GM23248 (cell line): ENCODE data around the gene SLC28A2. TPM values are rescaled to one million over a fixed set of nuclear protein-coding genes. Genes with fewer than 3 reads are reported as not detected.

Source experiments
- DNase-seq: peaks from one replicate; pipeline ENCODE4 v3.0.0-alpha.2; 2015
- H2AFZ ChIP-seq: fragments of 200-600 bp; sonication (generic); 2 replicates; pipeline ENCODE4 v1.6.1; 2016; ENCODE audit warnings: antibody characterized with exemption
- H3F3A ChIP-seq: fragments of 200-600 bp; sonication (generic); 2 replicates; pipeline ENCODE4 v1.6.1; 2016; ENCODE audit warnings: mild to moderate bottlenecking, antibody characterized with exemption, mixed run types; ENCODE audit not compliant: insufficient read depth
- H3K27ac ChIP-seq: fragments of 200-600 bp; sonication (generic); 2 replicates; pipeline ENCODE4 v1.5.1; 2016; ENCODE audit warnings: mild to moderate bottlenecking
- H3K27me3 ChIP-seq: fragments of 200-600 bp; sonication (generic); replicated peaks from 2 replicates; pipeline ENCODE4 v1.6.1; 2016; ENCODE audit warnings: mild to moderate bottlenecking; ENCODE audit not compliant: insufficient read depth
- H3K36me3 ChIP-seq: fragments of 200-600 bp; sonication (generic); 2 replicates; pipeline ENCODE4 v1.6.1; 2016; ENCODE audit warnings: low read depth, mild to moderate bottlenecking
- H3K4me1 ChIP-seq: fragments of 200-600 bp; sonication (generic); 2 replicates; pipeline ENCODE4 v1.6.1; 2016; ENCODE audit warnings: mild to moderate bottlenecking; ENCODE audit not compliant: insufficient read depth
- H3K4me2 ChIP-seq: fragments of 200-600 bp; sonication (generic); one replicate; pipeline ENCODE4 v1.6.1; 2016; ENCODE audit warnings: mild to moderate bottlenecking; ENCODE audit not compliant: unreplicated experiment
- H3K4me3 ChIP-seq: fragments of 200-600 bp; sonication (generic); 2 replicates; pipeline ENCODE4 v1.5.1; 2016; ENCODE audit warnings: mild to moderate bottlenecking
- H3K79me2 ChIP-seq: fragments of 200-600 bp; sonication (generic); 2 replicates; pipeline ENCODE4 v1.6.1; 2016; ENCODE audit warnings: mild to moderate bottlenecking; ENCODE audit not compliant: insufficient read depth
- H3K9ac ChIP-seq: fragments of 200-600 bp; sonication (generic); 2 replicates; pipeline ENCODE4 v1.6.1; 2016; ENCODE audit warnings: mild to moderate bottlenecking
- H3K9me2 ChIP-seq: fragments of 200-600 bp; sonication (generic); 2 replicates; pipeline ENCODE4 v1.6.1; 2016; ENCODE audit warnings: mixed run types, mild to moderate bottlenecking, moderate library complexity; ENCODE audit not compliant: insufficient read depth
- H3K9me3 ChIP-seq: fragments of 200-600 bp; sonication (generic); one replicate; pipeline ENCODE4 v1.6.1; 2017; ENCODE audit warnings: low read depth
- H4K20me1 ChIP-seq: fragments of 200-600 bp; sonication (generic); 2 replicates; pipeline ENCODE4 v1.6.0; 2016; ENCODE audit not compliant: insufficient read depth
- EZH2 ChIP-seq: fragments of 200-600 bp; sonication (generic); IDR thresholded peaks from 2 replicates; pipeline ENCODE4 v1.6.1; 2018; ENCODE audit warnings: antibody characterized with exemption, mild to moderate bottlenecking; ENCODE audit not compliant: insufficient read depth, poor library complexity, severe bottlenecking
- EZH2phosphoT487 ChIP-seq: fragments of 200-600 bp; sonication (generic); IDR thresholded peaks from 2 replicates; pipeline ENCODE4 v1.6.1; 2018; ENCODE audit warnings: antibody characterized with exemption, moderate library complexity, mild to moderate bottlenecking, low read depth; ENCODE audit not compliant: insufficient read depth
- WGBS, 2 experiments: methylation state at CpG; one replicate each; pipeline ENCODE4 v1.1.6; 2015 to 2017; ENCODE audit warnings: low lambda C conversion rate in 2 of 2, low coverage in 1 of 2; ENCODE audit errors: missing lambda C conversion rate in 2 of 2; 5-methylcytosine and 5-hydroxymethylcytosine counted together
- in situ Hi-C: fragments of 300-500 bp; cut with MboI; formaldehyde crosslinking; loops from 2 replicates; pipeline ENCODE4 v1.15.0; 2020
- polyA plus RNA-seq: library from polyadenylated mRNA; unstranded; fragments of >200 nt; fragmentation: Nextera tagmentation; extraction: Ambion mirVana; gene quantifications from 2 replicates; pipeline ENCODE4 v1.2.1, GENCODE V29; 2016
- total RNA-seq: library from RNA; depleted of rRNA; stranded (reverse); fragments of >200 nt; shearing (Covaris generic); gene quantifications from 2 replicates; pipeline ENCODE4 v1.2.3, GENCODE V29; 2014; rRNA removed

Gene SLC28A2
- total and polyA plus RNA-seq, 2 experiments from 2014 or later = not detected

DNA sequence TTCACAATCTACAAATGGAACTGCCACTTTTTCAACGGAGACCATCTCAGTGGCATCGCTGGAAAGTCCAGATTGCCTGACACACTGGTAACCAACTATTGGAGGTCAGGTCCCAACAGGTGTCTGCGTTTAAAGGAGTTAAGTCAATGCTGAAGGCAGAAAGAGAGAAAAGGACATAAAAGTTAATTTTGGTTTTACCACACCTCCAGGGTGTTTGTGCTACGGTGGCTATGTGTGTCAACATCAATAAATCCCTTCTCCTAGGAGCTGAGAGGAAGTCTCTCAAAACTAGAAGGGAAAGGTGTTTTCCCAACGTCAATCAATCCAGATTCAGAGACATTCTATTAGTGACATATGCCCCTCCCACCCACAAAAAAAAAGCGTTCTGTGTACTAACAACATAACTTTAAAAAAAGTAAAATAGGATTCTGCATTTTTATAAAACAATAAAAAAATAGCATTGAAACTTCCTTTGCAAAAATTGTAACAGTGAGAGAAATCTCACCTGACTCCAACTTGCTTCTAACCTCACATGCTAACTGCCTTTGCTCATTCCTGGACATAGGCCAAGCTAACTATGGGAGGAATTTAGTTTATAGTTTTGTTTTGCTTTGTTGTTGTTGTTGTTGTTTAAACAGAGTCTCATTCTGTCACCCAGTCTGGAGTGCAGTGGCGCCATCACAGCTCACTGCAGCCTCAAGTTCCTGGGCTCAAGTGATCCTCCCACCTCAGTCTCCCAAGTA is 67.6 kb downstream of the SLC28A2 start:
- Histone ChIP-seq H3F3A (no peaks in the 10 kb centered on the region), H4K20me1 (no peaks in the 10 kb centered on the region), H3K9me2 (no peaks in the 10 kb centered on the region), H3K4me3 (no peak overlapping the region), H3K9me3 (no peaks in the 10 kb centered on the region), H3K27me3 (no peaks in the 10 kb centered on the region), H3K4me2 (no peak overlapping the region), H3K27ac (no peak overlapping the region), H2AFZ (no peak overlapping the region), H3K4me1 (no peaks in the 10 kb centered on the region), H3K36me3 (no peaks in the 10 kb centered on the region), H3K79me2 (no peaks in the 10 kb centered on the region), H3K9ac (no peak overlapping the region)
- no peak for TF ChIP-seq EZH2
- TF ChIP-seq EZH2phosphoT487 = no peak
- in situ Hi-C loops = no loop called here
- no peak for DNase-seq
- WGBS, 2 experiments = 54 to 57% methylated on average over 7 of the region's 7 CpGs

GRCh38 chr15:45320581-45321205 is 68.7 kb downstream of the SLC28A2 start:
- WGBS, 2 experiments = 49 to 55% methylated on average over 3 of the region's 3 CpGs
- H3K36me3 ChIP-seq = no peaks in the 10 kb centered on the region
- in situ Hi-C loops = no loop called here

GRCh38 chr15:45326280-45326679 is 74.2 kb downstream of the SLC28A2 start:
- Histone ChIP-seq H3K79me2 (no peaks in the 10 kb centered on the region), H3K9me2 (no peaks in the 10 kb centered on the region), H3K4me2 (no peak overlapping the region), H3F3A (no peaks in the 10 kb centered on the region), H3K27me3 (no peaks in the 10 kb centered on the region; the same call in 1 of the 2 replicates), H3K9me3 (no peaks in the 10 kb centered on the region), H3K36me3 (no peaks in the 10 kb centered on the region), H3K4me1 (no peaks in the 10 kb centered on the region), H3K9ac (no peak overlapping the region), H2AFZ (no peak overlapping the region), H3K27ac (no peak overlapping the region), H4K20me1 (no peaks in the 10 kb centered on the region), H3K4me3 (no peak overlapping the region)
- 28 to 35% methylated on average over 5 of the region's 5 CpGs for WGBS, 2 experiments
- no peak for DNase-seq
- in situ Hi-C loops = no loop called here
- TF ChIP-seq EZH2phosphoT487 = no peak
- TF ChIP-seq EZH2 = no peak

More at GRCh38 chr15:45320581-45321205, 68.7 kb downstream of the SLC28A2 start:
- no peaks in the 10 kb centered on the region for H3F3A ChIP-seq
- no peaks in the 10 kb centered on the region for H3K9me3 ChIP-seq
- H3K4me2 ChIP-seq = no peak overlapping the region
- no peaks in the 10 kb centered on the region for H4K20me1 ChIP-seq
- no peak for TF ChIP-seq EZH2
- TF ChIP-seq EZH2phosphoT487 = no peak
- H3K27me3 ChIP-seq = no peaks in the 10 kb centered on the region
- H3K9ac ChIP-seq = no peak overlapping the region
- no peak overlapping the region for H3K4me3 ChIP-seq
- no peaks in the 10 kb centered on the region for H3K9me2 ChIP-seq
- H3K27ac ChIP-seq = no peak overlapping the region
- no peak for DNase-seq
- no peak overlapping the region for H2AFZ ChIP-seq
- H3K79me2 ChIP-seq = no peaks in the 10 kb centered on the region
- no peaks in the 10 kb centered on the region for H3K4me1 ChIP-seq

DNA sequence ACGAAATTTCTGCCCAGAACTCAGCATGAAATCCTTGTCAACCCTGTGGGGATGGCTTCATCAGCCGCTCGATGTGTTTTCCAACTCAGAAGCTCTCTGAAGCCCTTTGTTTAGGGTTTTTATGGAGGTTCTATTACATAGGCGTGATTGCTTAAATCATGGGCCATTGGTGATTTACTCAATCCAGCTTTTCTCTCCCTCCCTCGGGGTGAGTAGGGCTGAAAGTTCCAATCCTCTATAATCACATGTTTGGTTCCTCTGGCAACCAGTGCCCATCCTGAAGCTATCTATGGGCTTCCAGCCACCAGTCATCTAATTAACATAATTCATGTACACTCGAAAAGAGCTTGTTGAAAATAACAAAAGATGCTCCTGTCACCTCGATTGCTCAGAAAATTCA is 74.7 kb downstream of the SLC28A2 start:
- Histone ChIP-seq H3K27me3 (no peaks in the 10 kb centered on the region; the same call in 1 of the 2 replicates), H3K9ac (no peak overlapping the region), H3K79me2 (no peaks in the 10 kb centered on the region), H3K4me2 (no peak overlapping the region), H3K4me3 (no peak overlapping the region), H3K9me3 (no peaks in the 10 kb centered on the region), H3K36me3 (no peaks in the 10 kb centered on the region), H3K9me2 (no peaks in the 10 kb centered on the region), H3K27ac (no peak overlapping the region), H2AFZ (no peak overlapping the region), H3F3A (no peaks in the 10 kb centered on the region), H4K20me1 (no peaks in the 10 kb centered on the region), H3K4me1 (no peaks in the 10 kb centered on the region)
- 18 to 19% methylated on average over 7 of the region's 7 CpGs for WGBS, 2 experiments
- no peak for TF ChIP-seq EZH2phosphoT487
- no peak for TF ChIP-seq EZH2
- no peak for DNase-seq
- in situ Hi-C loops = no loop called here

Other genes with a start within 250 kb of the SLC28A2 start
- gene SORD, start 229.0 kb upstream of the SLC28A2 start, total RNA-seq = 12.9 and 14.2 TPM in 2 replicates
- gene SORD, start 229.0 kb upstream of the SLC28A2 start, polyA plus RNA-seq = 10.9 and 12.0 TPM in 2 replicates
- gene DUOX2, start 138.1 kb upstream of the SLC28A2 start, total RNA-seq = not detected in 2 replicates
- 0.03 TPM in 2 replicates for gene DUOX2, start 138.1 kb upstream of the SLC28A2 start, polyA plus RNA-seq
- not detected in 2 replicates for gene DUOXA2, start 137.9 kb upstream of the SLC28A2 start, total RNA-seq
- not detected in 2 replicates for gene DUOXA2, start 137.9 kb upstream of the SLC28A2 start, polyA plus RNA-seq
- 2.4 TPM in 1 of 2 replicates, not detected in the other for gene DUOXA1, start 122.4 kb upstream of the SLC28A2 start, total RNA-seq
- 0.48 and 0.61 TPM in 2 replicates for gene DUOXA1, start 122.4 kb upstream of the SLC28A2 start, polyA plus RNA-seq
- 0.32 and 0.89 TPM in 2 replicates for gene DUOX1, start 122.2 kb upstream of the SLC28A2 start, total RNA-seq
- gene DUOX1, start 122.2 kb upstream of the SLC28A2 start, polyA plus RNA-seq = 1.5 and 1.8 TPM in 2 replicates
- 0.25 and 0.32 TPM in 2 replicates for gene SHF, start 64.3 kb upstream of the SLC28A2 start, total RNA-seq
- 0.76 and 0.93 TPM in 2 replicates for gene SHF, start 64.3 kb upstream of the SLC28A2 start, polyA plus RNA-seq
- 0.89 TPM in 1 of 2 replicates, not detected in the other for gene GATM, start 126.3 kb downstream of the SLC28A2 start, total RNA-seq
- gene GATM, start 126.3 kb downstream of the SLC28A2 start, polyA plus RNA-seq = 0.14 TPM in 1 of 2 replicates, not detected in the other